ENCODE results near the gene CAMK2N2.
"Not testable (repeated sequence)": the region's sequence is repeated elsewhere in the genome, so short reads cannot be mapped to it uniquely, and the experiment has no call there.

CAMK2N2 gene

GRCh38 chr3:184267249-184267648, 5.9 kb upstream of the CAMK2N2 start:
- not testable (repeated sequence) for H3K4me3 ChIP-seq (ENCODE audit: low read depth in 1 of 2, low read length in 2 of 2); H3K27me3 ChIP-seq (ENCODE audit: low read depth, low read length); H3K36me3 ChIP-seq (ENCODE audit: control insufficient read depth in 1 of 2, insufficient read depth in 2 of 2, low read length in 2 of 2); H3K4me1 ChIP-seq (ENCODE audit: control insufficient read depth in 1 of 2, insufficient read depth in 2 of 2, low read length in 2 of 2); H3K9me3 ChIP-seq (ENCODE audit: control insufficient read depth in 1 of 2, low read length in 2 of 2); H3K27ac ChIP-seq (ENCODE audit: low read length)

GRCh38 chr3:184262764-184263179, 1.4 kb upstream of the CAMK2N2 start:
- Histone ChIP-seq H3K4me1 (ENCODE audit: control insufficient read depth in 1 of 2, insufficient read depth in 2 of 2, low read length in 2 of 2) (peaks cover 8 to 31% of the 10 kb centered on the region in 2 donors), H3K36me3 (ENCODE audit: control insufficient read depth in 1 of 2, insufficient read depth in 2 of 2, low read length in 2 of 2) (peaks cover 0 to 8% of the 10 kb centered on the region in 2 donors), H3K4me3 (ENCODE audit: low read depth in 1 of 2, low read length in 2 of 2) (no peak overlapping the region), H3K27me3 (ENCODE audit: low read depth, low read length) (peaks cover 30% of the 10 kb centered on the region), H3K27ac (ENCODE audit: low read length) (no peak overlapping the region), H3K9me3 (ENCODE audit: control insufficient read depth in 1 of 2, low read length in 2 of 2) (no peaks in the 10 kb centered on the region)

GRCh38 chr3:184261854-184262763, 756 bp upstream of the CAMK2N2 start:
- Histone ChIP-seq H3K9me3 (ENCODE audit: control insufficient read depth in 1 of 2, low read length in 2 of 2) (no peaks in the 10 kb centered on the region), H3K4me1 (ENCODE audit: control insufficient read depth in 1 of 2, insufficient read depth in 2 of 2, low read length in 2 of 2) (peaks cover 8 to 31% of the 10 kb centered on the region in 2 donors), H3K27me3 (ENCODE audit: low read depth, low read length) (peaks cover 30% of the 10 kb centered on the region), H3K4me3 (ENCODE audit: low read depth in 1 of 2, low read length in 2 of 2) (peak overlapping the region; percentile 7 to 59), H3K27ac (ENCODE audit: low read length) (no peak overlapping the region), H3K36me3 (ENCODE audit: control insufficient read depth in 1 of 2, insufficient read depth in 2 of 2, low read length in 2 of 2) (peaks cover 0 to 8% of the 10 kb centered on the region in 2 donors)

GRCh38 chr3:184260724-184261269, 556 bp downstream of the CAMK2N2 start:
- Histone ChIP-seq H3K4me3 (ENCODE audit: low read depth in 1 of 2, low read length in 2 of 2) (peak overlapping the region in 1 of 2 donors; percentile 59), H3K27me3 (ENCODE audit: low read depth, low read length) (peaks cover 30% of the 10 kb centered on the region), H3K27ac (ENCODE audit: low read length) (no peak overlapping the region), H3K36me3 (ENCODE audit: control insufficient read depth in 1 of 2, insufficient read depth in 2 of 2, low read length in 2 of 2) (peaks cover 0 to 8% of the 10 kb centered on the region in 2 donors), H3K4me1 (ENCODE audit: control insufficient read depth in 1 of 2, insufficient read depth in 2 of 2, low read length in 2 of 2) (peaks cover 8 to 31% of the 10 kb centered on the region in 2 donors), H3K9me3 (ENCODE audit: control insufficient read depth in 1 of 2, low read length in 2 of 2) (no peaks in the 10 kb centered on the region)

GRCh38 chr3:184259878-184260723, 1.3 kb downstream of the CAMK2N2 start:
- no peak overlapping the region for H3K27ac ChIP-seq (ENCODE audit: low read length)

GRCh38 chr3:184259396-184259877, 1.9 kb downstream of the CAMK2N2 start:
- Histone ChIP-seq H3K4me3 (ENCODE audit: low read depth in 1 of 2, low read length in 2 of 2) (no peak overlapping the region), H3K27me3 (ENCODE audit: low read depth, low read length) (peaks cover 30% of the 10 kb centered on the region)

More at GRCh38 chr3:184259878-184260723, 1.3 kb downstream of the CAMK2N2 start:
- H3K27me3 ChIP-seq (ENCODE audit: low read depth, low read length) = peaks cover 30% of the 10 kb centered on the region
- no peaks in the 10 kb centered on the region for H3K9me3 ChIP-seq (ENCODE audit: control insufficient read depth in 1 of 2, low read length in 2 of 2)
- peak overlapping the region in 1 of 2 donors; percentile 59 for H3K4me3 ChIP-seq (ENCODE audit: low read depth in 1 of 2, low read length in 2 of 2)
- peaks cover 8 to 31% of the 10 kb centered on the region in 2 donors for H3K4me1 ChIP-seq (ENCODE audit: control insufficient read depth in 1 of 2, insufficient read depth in 2 of 2, low read length in 2 of 2)
- H3K36me3 ChIP-seq (ENCODE audit: control insufficient read depth in 1 of 2, insufficient read depth in 2 of 2, low read length in 2 of 2) = peaks cover 0 to 8% of the 10 kb centered on the region in 2 donors

GRCh38 chr3:184258926-184259325, 2.4 kb downstream of the CAMK2N2 start:
- peaks cover 8 to 31% of the 10 kb centered on the region in 2 donors for H3K4me1 ChIP-seq (ENCODE audit: control insufficient read depth in 1 of 2, insufficient read depth in 2 of 2, low read length in 2 of 2)
- no peak overlapping the region for H3K27ac ChIP-seq (ENCODE audit: low read length)
- H3K4me3 ChIP-seq (ENCODE audit: low read depth in 1 of 2, low read length in 2 of 2) = no peak overlapping the region
- peaks cover 0 to 8% of the 10 kb centered on the region in 2 donors for H3K36me3 ChIP-seq (ENCODE audit: control insufficient read depth in 1 of 2, insufficient read depth in 2 of 2, low read length in 2 of 2)
- peaks cover 30% of the 10 kb centered on the region for H3K27me3 ChIP-seq (ENCODE audit: low read depth, low read length)
- no peaks in the 10 kb centered on the region for H3K9me3 ChIP-seq (ENCODE audit: control insufficient read depth in 1 of 2, low read length in 2 of 2)

More at GRCh38 chr3:184259396-184259877, 1.9 kb downstream of the CAMK2N2 start:
- Histone ChIP-seq H3K4me1 (ENCODE audit: control insufficient read depth in 1 of 2, insufficient read depth in 2 of 2, low read length in 2 of 2) (peaks cover 8 to 31% of the 10 kb centered on the region in 2 donors), H3K36me3 (ENCODE audit: control insufficient read depth in 1 of 2, insufficient read depth in 2 of 2, low read length in 2 of 2) (peaks cover 0 to 8% of the 10 kb centered on the region in 2 donors), H3K9me3 (ENCODE audit: control insufficient read depth in 1 of 2, low read length in 2 of 2) (no peaks in the 10 kb centered on the region), H3K27ac (ENCODE audit: low read length) (no peak overlapping the region)

- no peak overlapping the region for H3K4me3 ChIP-seq (ENCODE audit: low read depth in 1 of 2, low read length in 2 of 2)
- H3K36me3 ChIP-seq (ENCODE audit: control insufficient read depth in 1 of 2, insufficient read depth in 2 of 2, low read length in 2 of 2) = peaks cover 0 to 8% of the 10 kb centered on the region in 2 donors
- H3K4me1 ChIP-seq (ENCODE audit: control insufficient read depth in 1 of 2, insufficient read depth in 2 of 2, low read length in 2 of 2) = peaks cover 8 to 26% of the 10 kb centered on the region in 2 donors
- H3K27ac ChIP-seq (ENCODE audit: low read length) = no peak overlapping the region
- no peaks in the 10 kb centered on the region for H3K9me3 ChIP-seq (ENCODE audit: control insufficient read depth in 1 of 2, low read length in 2 of 2)
- peaks cover 23% of the 10 kb centered on the region for H3K27me3 ChIP-seq (ENCODE audit: low read depth, low read length)
These were observed 4.1 kb downstream of the CAMK2N2 start for GRCh38 chr3:184257083-184257915.

GRCh38 chr3:184255291-184256039, 5.9 kb downstream of the CAMK2N2 start:
- Histone ChIP-seq H3K27ac (ENCODE audit: low read length) (no peak overlapping the region), H3K9me3 (ENCODE audit: control insufficient read depth in 1 of 2, low read length in 2 of 2) (no peaks in the 10 kb centered on the region), H3K4me3 (ENCODE audit: low read depth in 1 of 2, low read length in 2 of 2) (no peak overlapping the region), H3K27me3 (ENCODE audit: low read depth, low read length) (peaks cover 17% of the 10 kb centered on the region), H3K36me3 (ENCODE audit: control insufficient read depth in 1 of 2, insufficient read depth in 2 of 2, low read length in 2 of 2) (peaks cover 0 to 8% of the 10 kb centered on the region in 2 donors), H3K4me1 (ENCODE audit: control insufficient read depth in 1 of 2, insufficient read depth in 2 of 2, low read length in 2 of 2) (peaks cover 2 to 10% of the 10 kb centered on the region in 2 donors)
